Breast epithelium (tissue), 4 donors: ENCODE results near the gene SH3D19. TPM values are rescaled to one million over a fixed set of nuclear protein-coding genes. Genes with fewer than 3 reads are reported as not detected.
A peak's percentile ranks its signal among the peaks of the same experiment; 100 is the strongest.

Source experiments
- DNase-seq, 2 donors: peaks; one replicate each; pipeline ENCODE4 v3.0.0-alpha.2; 2019; ENCODE audit warnings: low spot score in 2 of 2
- H3K27ac ChIP-seq, 2 donors: fragments of 200-600 bp; sonication (generic) in 1 of 2; one replicate each; pipeline ENCODE4 v1.5.1; 2016 to 2019; ENCODE audit warnings: mild to moderate bottlenecking in 1 of 2
- H3K27me3 ChIP-seq, 2 donors: fragments of 200-600 bp; sonication (generic) in 1 of 2; one replicate each; pipeline versions ENCODE4 v1.5.1 to v1.6.0; 2017 to 2019; ENCODE audit warnings: control low read depth in 1 of 2, mild to moderate bottlenecking in 1 of 2
- H3K36me3 ChIP-seq: fragments of 200-600 bp; one replicate; pipeline ENCODE4 v1.5.1; 2019
- H3K4me1 ChIP-seq, 2 donors: fragments of 200-600 bp; sonication (generic); one replicate each; pipeline ENCODE4 v1.5.1; 2016 to 2019; ENCODE audit warnings: control low read depth in 1 of 2
- H3K4me3 ChIP-seq, 3 donors: fragments of 200-600 bp; sonication (generic); 1 replicate in 2 of 3; 2 replicates in 1 of 3; pipeline ENCODE4 v1.5.1; 2016 to 2019; ENCODE audit warnings: mild to moderate bottlenecking in 3 of 3, moderate library complexity in 2 of 3
- H3K9me3 ChIP-seq, 2 donors: fragments of 200-600 bp; sonication (generic) in 1 of 2; one replicate each; pipeline ENCODE4 v1.5.1; 2016 to 2019; ENCODE audit warnings: control low read depth in 1 of 2
- POLR2A ChIP-seq: fragments of 450-650 bp; IDR thresholded peaks from one replicate; pipeline ENCODE4 v1.6.1; 2016; ENCODE audit warnings: antibody characterized with exemption, mild to moderate bottlenecking, moderate library complexity
- POLR2AphosphoS5 ChIP-seq, 3 donors: sonication (generic); formaldehyde crosslinking; IDR thresholded peaks; one replicate each; pipeline ENCODE4 v1.6.1; 2017; ENCODE audit warnings: antibody characterized with exemption in 3 of 3
- intact Hi-C: fragments of 100-400 bp; cut with DNase I; formaldehyde crosslinking; loops from one replicate; pipeline ENCODE4 v1.15.1; 2023; ENCODE audit warnings: low total_unique reads
- total RNA-seq, 3 donors: library from RNA; depleted of rRNA; stranded (reverse); fragments of >200 nt; gene quantifications; one replicate each; pipeline ENCODE4 v1.1.0, GENCODE V29; 2016
- TF ChIP-seq, protein P1 (sequence below), 3 donors: fragments of 450-650 bp; IDR thresholded peaks; one replicate each; pipeline ENCODE4 v1.5.1; 2016 to 2017; ENCODE audit warnings: antibody characterized with exemption in 3 of 3, mild to moderate bottlenecking in 3 of 3, moderate library complexity in 3 of 3

SH3D19 gene
- total RNA-seq, 3 donors from 2014 or later = 82.9 to 297 (median 113) TPM

DNA sequence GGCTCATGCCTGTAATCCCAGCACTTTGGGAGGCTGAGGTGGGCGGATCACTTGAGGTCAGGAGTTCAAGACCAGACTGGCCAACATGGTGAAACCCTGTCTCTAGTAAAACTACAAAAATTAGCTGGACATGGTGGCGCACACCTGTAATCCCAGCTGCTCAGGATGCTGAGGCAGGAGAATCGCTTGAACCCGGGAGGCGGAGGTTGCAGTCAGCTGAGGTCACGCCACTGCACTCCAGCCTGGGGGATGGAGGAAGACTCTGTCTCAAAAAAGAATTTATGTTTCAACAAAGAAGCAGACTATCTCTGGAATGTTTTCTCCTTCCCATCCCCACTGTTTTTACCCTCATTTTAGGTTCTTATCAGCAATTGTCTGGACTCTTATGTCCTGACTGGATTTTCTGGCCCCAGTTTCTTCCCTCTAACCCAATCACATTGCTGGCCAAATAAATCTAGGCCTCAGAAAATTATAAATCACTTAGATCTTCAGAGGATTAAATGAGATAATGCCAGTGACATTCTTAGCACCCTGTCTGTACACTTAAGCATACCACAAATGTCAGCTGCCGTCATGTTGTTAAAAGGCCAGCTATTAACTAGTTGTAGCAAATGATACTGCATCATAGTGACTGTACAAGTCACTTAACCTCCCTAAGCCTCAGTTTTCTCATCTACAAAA, 93.3 kb downstream of the SH3D19 start:
- intact Hi-C loops = no loop called here
- DNase-seq = no peak
- H3K27ac ChIP-seq = peak overlapping the region in 1 of 2 donors; percentile 58

DNA sequence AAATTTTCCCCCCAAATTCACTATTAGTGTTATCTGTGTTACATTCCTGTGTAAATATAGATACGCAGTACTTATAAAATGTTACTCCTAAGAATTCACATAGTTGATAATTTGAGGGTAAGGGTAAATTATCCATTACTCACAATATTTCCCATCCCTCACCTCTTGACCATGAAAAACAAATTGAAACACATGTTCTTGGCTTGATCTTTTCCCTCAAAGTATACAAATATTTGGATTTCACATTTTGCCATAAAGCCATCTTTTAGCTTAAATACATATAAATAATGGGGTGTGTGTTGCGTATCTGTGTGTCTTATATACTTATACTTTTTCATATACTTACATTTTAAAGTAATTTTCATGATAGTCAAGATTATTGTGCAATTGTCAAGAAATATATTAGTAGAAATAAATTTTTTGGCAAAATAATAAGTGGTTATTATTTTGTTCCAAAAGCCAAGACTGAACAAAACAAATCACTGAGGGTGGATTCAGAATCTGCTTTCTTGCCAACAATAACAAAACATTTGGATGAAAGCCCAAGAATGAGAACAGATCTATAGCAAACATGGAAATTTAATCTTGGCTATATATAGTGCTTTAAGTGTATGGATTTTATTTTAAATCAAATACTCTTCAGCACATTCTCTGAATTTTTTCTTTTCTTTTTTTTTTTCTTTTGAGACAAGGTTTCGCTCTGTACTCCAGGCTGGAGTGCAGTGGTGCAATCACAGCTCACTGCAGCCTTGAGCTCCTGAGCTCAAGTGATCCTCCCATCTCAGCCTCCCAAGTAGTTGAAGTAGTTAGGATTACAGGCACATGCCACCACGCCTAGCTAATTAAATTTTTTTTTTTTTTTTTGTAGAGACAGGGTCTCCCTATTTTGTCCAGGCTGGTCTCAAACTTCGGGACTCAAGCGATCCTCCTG, 97.0 kb downstream of the SH3D19 start:
- H3K27ac ChIP-seq = peak overlapping the region; percentile 77 to 90
- intact Hi-C loops = no loop called here
- H3K9me3 ChIP-seq = no peaks in the 10 kb centered on the region
- no peaks in the 10 kb centered on the region for H3K4me1 ChIP-seq
- TF ChIP-seq POLR2AphosphoS5 (IDR thresholded peaks at IDR 0.05) (no peak), POLR2A (no peak)
- TF ChIP-seq, protein P1, sequence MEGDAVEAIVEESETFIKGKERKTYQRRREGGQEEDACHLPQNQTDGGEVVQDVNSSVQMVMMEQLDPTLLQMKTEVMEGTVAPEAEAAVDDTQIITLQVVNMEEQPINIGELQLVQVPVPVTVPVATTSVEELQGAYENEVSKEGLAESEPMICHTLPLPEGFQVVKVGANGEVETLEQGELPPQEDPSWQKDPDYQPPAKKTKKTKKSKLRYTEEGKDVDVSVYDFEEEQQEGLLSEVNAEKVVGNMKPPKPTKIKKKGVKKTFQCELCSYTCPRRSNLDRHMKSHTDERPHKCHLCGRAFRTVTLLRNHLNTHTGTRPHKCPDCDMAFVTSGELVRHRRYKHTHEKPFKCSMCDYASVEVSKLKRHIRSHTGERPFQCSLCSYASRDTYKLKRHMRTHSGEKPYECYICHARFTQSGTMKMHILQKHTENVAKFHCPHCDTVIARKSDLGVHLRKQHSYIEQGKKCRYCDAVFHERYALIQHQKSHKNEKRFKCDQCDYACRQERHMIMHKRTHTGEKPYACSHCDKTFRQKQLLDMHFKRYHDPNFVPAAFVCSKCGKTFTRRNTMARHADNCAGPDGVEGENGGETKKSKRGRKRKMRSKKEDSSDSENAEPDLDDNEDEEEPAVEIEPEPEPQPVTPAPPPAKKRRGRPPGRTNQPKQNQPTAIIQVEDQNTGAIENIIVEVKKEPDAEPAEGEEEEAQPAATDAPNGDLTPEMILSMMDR (IDR thresholded peaks at IDR 0.05) = no peak
- no peaks in the 10 kb centered on the region for H3K36me3 ChIP-seq
- peak overlapping the region; percentile 43 to 58 (median 52) for H3K4me3 ChIP-seq
- no peaks in the 10 kb centered on the region for H3K27me3 ChIP-seq
- DNase-seq = no peak

More for the DNA sequence above, 93.3 kb downstream of the SH3D19 start:
- no peaks in the 10 kb centered on the region for H3K9me3 ChIP-seq
- H3K4me3 ChIP-seq = no peak overlapping the region
- H3K36me3 ChIP-seq = no peaks in the 10 kb centered on the region
- H3K27me3 ChIP-seq = no peaks in the 10 kb centered on the region
- TF ChIP-seq POLR2A (no peak), POLR2AphosphoS5 (IDR thresholded peaks at IDR 0.05) (no peak)
- TF ChIP-seq, protein P1 (IDR thresholded peaks at IDR 0.05) = no peak
- no peaks in the 10 kb centered on the region for H3K4me1 ChIP-seq

DNA sequence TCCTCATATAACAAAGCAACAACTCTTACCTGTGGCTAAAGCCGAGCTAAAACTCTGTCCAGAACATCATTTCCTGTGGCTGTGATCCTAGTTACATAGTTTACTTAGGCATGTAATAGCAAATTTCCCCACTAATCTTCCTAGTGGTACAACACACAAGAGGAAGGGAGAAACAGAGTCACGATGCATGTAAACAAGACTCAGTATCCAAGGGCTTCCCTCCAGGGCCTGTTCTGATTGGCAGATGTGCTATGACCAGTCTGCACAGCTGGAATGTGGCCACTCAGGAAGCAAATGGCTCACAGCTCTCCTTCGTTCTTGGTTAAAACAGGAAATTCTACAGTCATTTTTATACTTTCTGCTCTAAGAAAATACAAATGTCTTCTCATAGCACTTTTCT, 97.7 kb downstream of the SH3D19 start:
- DNase-seq = peak in 1 of 2 donors; percentile 55
- TF ChIP-seq, protein P1 (IDR thresholded peaks at IDR 0.05) = no peak
- peak in 1 of 3 donors; percentile 49 for TF ChIP-seq POLR2AphosphoS5 (IDR thresholded peaks at IDR 0.05)
- Histone ChIP-seq H3K4me3 (peak overlapping the region; percentile 43 to 58 (median 52)), H3K27ac (peak overlapping the region; percentile 77 to 90), H3K36me3 (no peaks in the 10 kb centered on the region), H3K9me3 (no peaks in the 10 kb centered on the region), H3K4me1 (no peaks in the 10 kb centered on the region), H3K27me3 (no peaks in the 10 kb centered on the region)
- intact Hi-C loops = no loop called here

DNA sequence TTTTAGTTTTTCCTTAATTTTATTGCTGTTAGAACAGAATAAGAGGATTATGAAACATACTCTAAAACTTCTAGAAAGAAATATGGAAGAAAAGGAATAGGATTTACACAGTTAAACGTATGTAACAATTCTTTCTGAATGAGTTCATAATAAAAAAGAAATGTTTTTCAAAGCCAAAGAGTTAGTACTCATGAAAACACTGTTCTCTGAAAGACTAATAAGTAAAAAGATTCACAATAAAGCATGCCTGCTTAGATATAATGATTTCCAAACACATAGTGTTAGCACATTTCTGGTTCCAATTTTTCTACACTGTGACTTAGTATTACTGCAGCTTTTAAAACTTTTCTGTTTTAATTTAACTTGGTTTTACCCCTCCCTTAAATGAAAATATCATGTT, 98.2 kb downstream of the SH3D19 start:
- Histone ChIP-seq H3K27ac (peak overlapping the region; percentile 77 to 90), H3K4me3 (peak overlapping the region; percentile 43 to 58 (median 52)), H3K27me3 (no peaks in the 10 kb centered on the region), H3K9me3 (no peaks in the 10 kb centered on the region), H3K36me3 (no peaks in the 10 kb centered on the region), H3K4me1 (no peaks in the 10 kb centered on the region)
- no peak for DNase-seq
- intact Hi-C loops = no loop called here
- TF ChIP-seq POLR2AphosphoS5 (IDR thresholded peaks at IDR 0.05) = no peak
- TF ChIP-seq, protein P1 (IDR thresholded peaks at IDR 0.05) = no peak
- TF ChIP-seq POLR2A = no peak
